Hematopoietic multipotent progenitor cell treated with erythropoietin and hydrocortisone succinate and interleukin-3 and kit ligand, for 6 days (in vitro differentiated cells): ENCODE measurements around the gene SRP68.

Source experiments
- DNase-seq: peaks from one replicate; pipeline ENCODE4 v3.0.0-alpha.2; 2015

Gene SRP68

DNA sequence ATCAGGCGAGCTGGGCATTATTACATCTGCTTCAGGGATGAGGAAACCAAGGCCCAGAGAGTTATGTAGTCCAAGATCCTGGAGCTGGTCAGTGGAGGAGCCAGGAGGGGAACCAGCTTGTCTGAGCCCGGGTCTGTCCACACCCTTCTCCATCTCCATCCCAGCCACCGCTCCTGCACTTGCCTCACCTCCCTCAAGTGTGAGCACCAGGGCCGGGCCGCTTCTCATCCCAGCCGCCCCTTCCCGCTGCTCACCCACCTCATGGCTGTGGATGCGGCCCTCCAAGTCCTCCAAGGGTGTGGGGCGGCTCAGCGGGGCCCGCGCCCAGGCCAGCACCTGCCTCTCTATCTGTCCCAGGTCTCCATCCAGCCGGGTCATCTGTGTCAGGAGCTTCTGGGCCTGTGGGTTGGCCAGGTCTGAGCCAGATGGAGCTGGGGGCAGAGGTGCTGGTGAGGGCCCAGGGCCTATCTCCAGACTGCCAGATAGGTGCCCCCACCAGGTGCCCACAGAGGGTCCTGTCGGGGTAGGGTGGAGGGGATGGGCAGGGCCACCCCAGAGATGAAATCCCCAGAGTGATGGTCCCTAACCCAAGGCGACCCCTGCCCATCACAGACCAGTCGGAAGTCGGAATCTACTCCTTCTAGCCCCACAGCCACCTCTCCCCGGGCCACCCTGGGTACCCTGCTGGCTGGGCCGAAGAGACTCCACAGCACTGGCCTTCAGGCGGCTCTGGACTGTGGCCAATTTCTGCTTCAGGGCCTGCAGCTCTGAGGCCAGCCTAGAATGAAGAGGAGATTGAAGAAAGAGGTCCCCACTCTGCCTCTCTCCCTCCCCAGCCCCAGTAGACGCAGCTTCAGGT, 54.6 kb downstream of the SRP68 start:
- no peak for DNase-seq

DNA sequence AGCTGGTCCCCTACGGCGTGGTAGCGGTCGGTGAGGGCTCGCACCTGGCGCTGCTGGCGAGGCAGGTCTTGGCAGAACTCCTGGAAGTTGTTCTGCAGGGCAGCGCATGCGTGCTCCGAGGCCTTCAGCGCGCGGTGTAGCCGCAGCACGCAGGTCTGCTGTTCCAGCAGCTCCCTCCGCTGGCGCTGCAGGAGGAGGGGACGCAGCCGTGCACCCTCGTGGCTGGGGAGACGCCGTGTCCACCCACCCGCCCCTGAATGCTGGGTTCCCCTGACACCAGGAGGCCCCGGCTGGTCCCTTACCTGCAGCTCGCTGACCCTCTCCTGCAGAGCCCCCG, 57.4 kb downstream of the SRP68 start:
- DNase-seq = no peak

DNA sequence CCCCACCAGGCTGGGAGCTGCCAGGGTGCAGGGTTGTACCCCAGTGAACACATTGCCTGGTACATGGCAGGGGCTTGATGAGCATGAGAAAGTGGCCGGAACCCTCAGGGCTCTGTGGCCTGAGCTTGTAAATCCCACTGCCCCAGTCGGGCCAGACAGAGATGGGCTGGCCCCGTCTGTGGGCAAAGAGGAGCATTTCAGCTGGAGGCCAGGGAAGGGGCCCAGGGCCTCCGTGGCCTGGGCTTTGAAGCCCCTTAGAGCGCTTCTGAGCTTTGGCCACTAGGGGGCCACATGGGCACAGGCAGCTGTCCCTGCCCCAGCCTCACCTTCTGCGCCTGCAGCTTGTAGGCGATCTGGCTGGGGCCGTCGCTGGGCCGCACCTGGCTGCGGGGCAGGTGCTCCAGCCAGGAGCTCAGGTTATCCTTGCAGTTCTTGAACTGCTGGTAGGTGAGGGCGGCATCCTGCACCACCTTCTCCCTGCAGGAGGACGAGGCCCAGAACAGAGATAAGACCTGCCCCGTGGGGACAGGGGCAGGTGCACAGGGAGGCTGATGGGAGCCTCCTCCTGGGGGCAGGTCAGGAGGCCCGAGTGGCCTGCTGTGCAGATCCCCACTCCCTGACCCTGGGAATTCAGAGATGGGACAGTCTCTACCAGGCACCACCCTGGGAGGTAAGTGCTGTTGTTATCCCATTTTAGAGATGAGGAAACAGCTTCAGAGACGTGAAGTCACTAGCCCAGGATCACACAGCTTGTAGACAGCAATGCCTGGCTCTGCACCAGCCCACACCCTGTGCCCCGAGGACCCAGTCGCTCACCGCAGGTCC, 58.0 kb downstream of the SRP68 start:
- DNase-seq = peak; percentile 90

DNA sequence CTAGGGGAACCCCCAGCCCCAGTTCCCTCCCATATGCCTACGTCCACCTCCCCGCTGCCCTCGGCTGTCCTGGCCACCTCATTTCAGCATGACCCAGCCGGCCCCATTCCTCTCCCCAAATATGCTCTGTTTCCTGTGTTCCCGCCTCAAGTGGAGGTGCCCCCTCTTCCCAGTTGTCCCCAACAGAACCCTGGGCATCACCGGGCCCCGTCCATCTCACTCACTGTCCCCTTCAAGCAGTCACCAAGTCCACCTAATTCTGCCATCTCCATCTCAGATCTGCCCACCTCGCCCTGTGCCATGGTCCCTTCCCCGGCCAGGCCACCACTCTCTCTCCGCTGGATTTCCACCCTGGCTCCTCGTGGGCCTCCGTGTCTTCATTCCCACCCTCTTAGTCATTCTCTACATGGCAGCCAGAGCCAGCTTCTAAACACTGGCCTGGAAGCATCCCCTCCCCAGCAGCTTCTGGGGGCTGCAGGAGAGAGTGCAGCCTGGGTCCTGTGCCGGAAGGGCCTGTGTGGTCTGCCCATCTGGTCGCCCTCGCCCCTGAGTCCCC, 58.9 kb downstream of the SRP68 start:
- DNase-seq = no peak

DNA sequence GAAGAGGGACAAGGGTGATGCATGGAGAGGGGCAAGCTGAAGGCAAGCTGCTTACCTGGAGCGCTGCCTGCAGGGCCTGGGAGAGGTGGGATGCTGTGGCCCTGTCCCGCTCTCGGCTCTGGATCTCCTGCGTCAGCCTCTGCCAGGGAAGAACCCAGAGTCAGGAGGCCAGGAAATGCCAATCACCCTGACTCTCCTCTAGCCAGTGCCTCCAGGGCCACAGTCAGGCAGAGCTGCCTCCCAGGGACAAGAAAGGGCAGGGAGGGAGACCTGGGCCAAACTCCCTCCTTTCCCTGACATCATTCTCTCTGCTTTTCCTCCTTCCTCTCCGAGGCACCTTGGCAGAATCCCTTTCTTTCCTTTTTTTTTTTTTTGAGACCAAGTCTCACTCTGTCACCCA, 60.4 kb downstream of the SRP68 start:
- DNase-seq = no peak

DNA sequence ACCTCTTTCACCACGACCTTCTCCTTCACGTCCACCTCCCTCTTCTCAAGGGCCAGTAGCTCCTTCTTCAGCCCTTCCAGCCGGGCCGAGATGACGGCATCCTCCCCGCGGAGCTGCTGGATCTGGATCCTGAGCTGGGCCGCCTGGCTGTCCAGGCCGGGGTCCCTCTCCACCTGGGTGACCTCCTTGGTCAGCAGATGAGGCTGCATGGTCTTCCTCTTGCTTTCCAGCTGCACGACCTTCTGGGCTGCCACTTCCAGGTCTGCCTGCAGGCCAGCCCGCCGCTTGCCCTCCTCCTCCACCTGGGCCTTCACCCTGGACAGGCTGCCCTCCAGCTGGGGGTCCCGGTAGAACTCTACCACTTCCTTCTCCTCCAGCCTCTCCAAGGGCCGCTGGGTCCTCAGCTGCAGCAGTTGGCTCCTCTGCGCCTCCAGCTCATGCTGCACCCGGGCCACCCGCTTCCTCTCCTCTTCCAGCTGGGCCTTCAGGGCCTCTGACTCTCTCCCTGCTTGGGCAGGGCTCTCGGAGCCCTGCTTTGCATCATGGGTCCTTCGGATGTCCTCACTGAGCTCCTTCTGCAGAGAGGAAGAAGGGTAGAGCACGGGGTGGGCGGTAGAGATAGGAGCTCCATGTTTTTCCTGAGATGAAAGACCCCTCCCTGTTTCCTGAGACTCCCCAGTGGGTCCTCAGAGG, 62.2 kb downstream of the SRP68 start:
- DNase-seq = no peak

DNA sequence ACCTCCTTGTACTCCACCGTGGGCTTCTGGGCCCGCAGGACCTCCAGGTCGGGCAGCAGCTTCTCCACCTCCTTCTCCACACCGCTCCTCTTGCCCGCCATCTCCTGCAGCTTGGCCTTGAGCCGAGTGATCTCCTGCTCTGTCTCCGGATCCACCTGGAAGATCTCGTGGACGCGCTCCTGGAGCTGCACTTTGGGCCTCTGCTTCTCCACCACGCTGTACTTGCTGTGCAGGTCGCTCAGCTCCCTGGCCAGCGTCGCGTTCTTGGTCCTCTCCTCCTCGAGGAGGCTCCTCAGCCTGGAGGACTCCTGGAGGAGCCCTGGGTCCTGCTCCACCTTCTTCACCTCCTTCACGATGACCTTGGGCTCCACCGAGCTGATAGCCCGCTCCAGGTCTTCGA, 62.9 kb downstream of the SRP68 start:
- no peak for DNase-seq

DNA sequence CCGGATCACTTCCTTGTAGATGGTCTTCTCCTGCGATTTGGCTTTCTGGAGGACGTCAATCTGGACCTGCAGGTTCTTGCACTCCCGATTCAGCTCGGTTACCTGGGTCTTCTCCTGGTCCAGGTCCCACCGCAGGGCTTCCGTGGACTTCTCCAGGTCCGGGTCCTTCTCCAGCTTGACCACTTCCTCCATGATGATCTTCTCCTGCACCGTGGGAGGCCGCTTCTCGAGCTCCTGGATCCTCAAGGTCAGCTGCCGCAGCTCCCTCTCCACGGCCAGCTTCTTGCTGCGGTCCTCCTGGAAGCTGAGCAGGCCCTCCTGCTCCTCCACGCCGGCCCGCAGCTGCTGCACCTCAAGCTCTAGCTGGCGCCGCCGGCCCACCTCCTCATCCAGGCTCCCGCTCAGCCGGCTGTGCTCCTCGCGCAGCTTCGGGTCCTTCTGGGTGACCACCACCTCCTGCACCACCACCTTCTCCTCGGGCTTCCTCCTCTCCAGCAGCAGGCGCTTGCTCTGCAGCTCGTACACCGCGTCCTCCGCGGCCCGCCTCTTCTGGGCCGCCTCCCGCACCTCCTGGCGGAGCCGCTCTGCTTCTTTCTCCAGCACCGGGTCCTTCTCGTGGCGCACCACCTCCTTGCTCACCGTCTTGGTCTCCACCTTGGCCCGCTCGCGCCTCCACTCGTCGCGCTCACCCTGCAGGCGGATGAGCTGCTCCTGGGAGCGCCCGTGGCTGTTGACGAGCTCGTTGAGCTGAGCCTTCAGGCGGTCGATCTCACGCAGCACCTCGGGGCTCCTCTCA, 63.5 kb downstream of the SRP68 start:
- DNase-seq = no peak

DNA sequence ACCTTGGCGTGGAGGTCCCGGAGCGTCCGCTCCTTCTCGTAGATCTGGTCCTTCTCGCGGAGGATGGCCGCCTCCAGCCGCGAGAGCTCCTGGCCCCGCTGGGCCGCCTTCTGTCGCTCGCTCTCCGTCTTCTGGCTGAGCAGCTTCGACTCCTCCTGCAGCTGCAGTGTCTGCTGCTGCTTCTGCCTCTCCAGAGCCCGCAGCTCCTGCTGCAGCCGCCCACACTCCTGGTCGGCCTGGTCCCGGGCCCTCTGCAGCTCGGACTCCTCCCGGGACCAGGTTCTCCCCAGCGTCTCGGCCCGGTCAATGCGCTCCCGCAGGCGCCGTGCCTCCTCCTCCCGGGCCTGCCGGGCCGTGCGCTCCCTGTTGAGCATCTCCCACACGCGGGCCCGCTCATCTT, 64.1 kb downstream of the SRP68 start:
- DNase-seq = no peak

DNA sequence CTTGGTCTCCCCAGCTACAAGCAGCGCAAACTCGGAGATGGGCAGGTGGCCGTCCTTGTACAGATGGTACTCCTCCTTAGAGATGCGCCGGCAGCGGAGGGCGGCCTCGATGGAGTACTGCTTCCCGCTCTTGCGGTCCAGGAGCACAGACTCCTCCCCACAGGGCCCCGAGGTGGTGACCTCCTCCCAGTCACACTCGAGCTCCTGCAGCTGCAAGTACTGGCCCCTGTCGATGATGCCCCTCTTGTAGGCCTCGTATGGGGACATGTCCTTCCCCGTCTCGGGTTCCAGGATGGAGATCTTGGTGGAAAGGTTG, 64.5 kb downstream of the SRP68 start:
- no peak for DNase-seq

DNA sequence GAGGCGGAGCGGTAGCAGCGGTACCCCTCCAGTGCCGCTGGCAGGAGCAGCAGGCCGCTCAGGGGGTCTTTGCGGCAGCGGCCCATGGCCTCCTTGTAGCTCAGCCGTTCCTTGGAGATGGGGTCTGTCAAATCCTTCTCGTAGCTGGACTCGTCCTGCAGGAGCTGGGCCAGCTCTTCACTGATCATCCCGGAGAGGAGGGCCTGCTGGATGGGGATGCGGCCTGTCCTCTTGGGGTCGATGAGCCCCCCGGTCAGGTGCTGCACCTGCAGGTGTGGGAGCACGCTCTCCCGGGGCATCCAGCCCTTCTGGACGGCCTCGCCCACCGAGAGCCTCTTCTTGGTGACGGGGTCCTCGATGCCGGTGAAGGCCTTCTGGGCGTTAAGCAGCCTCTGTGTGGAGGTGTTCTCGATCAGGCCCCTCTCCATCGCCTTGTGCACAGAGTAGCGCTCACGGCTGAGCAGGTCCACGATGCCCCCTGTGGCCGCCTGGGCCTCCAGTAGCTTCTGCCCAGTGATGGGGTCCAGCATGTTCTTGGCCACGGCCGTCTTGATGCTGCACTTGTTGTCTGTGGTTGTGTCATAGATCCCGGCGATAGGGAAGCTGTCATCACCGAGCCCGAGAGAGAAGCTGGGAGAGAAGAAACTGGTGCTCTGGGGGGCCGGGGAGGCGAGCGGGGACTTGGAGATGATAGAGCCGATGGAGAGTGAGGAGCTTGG, 65.0 kb downstream of the SRP68 start:
- DNase-seq = no peak

DNA sequence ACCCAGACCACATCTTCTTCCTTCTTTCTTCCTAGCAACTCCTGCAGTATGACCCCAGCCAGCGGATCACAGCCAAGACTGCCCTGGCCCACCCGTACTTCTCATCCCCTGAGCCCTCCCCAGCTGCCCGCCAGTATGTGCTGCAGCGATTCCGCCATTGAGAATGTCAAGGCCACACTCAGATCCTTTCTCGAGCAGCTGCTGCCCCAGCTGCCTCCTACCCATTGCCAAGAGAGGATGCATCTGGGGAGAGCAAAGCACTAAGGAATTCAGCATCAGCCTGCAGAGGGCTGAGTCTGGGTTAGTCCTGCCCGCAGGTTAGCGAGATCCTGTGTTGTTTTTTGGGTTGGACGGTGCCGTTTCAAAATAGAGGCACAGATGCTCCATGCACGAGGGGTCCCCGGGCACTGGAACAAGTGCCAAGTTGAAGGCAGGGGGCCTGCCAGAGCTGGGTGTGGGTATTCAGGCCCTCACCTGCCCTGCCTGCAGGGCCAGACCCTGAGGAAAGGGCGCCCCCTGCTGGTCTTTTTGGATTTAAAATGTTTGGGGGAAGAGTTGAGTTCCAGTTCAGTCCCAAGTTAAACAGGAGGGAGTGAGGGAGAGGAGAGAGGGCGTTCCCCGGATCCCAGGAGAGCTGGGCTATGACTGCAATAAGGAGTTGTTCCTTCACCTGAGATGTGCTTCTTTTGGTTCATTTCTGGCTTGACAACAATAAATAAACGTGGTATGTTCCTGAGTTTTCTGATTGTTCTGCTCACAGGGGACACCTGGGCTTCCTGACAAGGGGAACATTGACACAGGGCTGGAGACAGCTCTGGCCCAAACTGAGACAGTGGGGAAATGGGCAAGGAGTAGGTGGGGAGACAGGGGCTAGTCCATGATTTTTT, 66.8 kb downstream of the SRP68 start:
- peak; percentile 88 for DNase-seq

DNA sequence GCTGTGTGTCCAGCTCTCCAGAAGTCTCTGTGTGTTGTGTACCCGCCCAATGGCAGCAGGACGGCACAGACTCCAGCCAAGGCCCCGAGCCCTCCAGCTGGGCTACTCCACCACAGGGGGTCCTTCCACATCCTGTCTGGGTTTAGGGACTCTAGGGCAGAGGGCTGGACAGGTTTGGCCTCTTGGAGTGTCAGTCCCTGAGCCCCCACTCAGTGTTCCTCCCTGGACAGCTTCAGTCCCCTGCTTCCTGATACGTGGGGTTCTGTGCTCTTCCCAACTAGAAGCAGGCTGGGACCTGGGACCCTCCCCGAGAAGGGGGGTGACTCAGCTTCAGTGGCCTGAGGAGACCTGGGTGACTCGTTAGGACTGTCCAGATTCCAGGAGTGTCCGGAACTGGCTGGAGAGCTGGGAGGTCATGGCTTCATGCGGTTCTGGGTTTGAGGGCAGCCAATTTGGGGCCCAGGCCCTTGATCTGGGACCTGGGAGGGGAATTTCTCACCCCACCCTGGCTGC, 67.5 kb downstream of the SRP68 start:
- DNase-seq = no peak

DNA sequence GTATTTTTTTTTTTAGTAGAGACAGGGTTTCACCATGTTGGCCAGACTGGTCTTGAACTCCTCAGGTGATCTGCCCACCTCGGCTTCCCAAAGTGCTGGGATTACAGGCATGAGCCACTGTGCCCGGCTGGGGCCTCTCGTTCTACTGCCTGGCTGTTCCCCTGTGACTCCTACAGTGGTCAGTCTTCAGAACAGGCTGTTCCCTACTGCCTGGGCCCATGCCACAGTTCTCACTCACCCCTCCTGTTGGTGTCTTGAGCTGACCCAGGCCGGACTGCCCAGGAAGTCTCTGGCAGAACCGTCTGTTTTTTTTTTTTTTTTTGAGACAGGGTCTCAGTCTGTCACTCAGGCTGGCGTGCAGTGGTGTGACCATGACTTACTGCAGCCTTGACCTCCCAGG, 68.4 kb downstream of the SRP68 start:
- DNase-seq = no peak

DNA sequence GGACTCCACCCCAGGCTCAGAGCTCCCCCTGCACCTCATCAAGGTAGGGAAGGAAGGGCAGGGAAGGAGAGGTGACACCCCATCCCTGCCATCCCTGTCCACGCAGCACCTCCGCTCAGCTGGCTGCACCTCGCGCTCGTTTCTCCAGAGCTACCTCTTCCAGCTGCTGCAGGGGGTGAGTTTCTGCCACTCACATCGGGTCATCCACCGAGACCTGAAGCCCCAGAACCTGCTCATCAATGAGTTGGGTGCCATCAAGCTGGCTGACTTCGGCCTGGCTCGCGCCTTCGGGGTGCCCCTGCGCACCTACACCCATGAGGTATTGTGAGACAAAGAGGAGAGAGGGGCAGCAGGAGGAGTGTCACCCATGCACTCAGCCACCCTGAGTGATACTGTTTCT, 70.2 kb downstream of the SRP68 start:
- DNase-seq = no peak

DNA sequence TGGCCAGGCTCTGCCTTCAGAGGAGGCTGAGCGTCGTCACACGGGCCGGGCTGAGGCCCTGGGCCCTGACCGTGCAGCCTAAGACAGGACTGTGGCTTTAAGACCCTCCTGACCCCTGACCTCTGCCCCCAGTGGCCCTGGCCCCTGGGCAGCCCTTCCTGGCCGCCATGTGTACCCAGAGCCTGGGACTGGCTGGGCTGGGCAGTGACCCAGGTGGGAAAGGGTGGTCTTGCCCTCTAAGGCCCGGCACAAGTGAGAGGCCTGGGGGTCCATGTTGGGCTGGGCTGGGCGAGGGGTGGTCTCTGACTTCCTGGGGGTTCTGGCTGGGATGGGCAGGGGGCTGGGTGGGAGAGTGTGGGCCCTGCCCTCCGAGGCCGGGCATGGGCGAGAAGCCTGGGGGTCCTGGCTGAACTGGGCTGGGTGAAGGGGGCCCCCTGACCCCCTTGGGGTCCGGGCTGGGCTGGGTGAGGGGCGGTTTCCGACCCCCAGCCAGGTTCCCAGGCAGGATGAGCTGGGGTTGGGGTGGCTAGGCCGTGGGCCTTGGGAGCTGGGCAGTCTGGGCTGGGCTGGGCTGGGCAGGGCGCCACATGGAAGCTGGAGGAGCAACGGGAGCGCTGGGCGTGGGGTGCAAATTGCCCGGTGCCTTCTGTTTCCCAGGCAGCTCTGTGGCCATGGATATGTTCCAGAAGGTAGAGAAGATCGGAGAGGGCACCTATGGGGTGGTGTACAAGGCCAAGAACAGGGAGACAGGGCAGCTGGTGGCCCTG, 71.4 kb downstream of the SRP68 start, which contains the start of gene CDK3:
Gene CDK3, plus strand, starts transcription at position 101 of the 767 bp plus-strand sequence. Its CDS starts 571 bp downstream, at position 672.
- DNase-seq = no peak

DNA sequence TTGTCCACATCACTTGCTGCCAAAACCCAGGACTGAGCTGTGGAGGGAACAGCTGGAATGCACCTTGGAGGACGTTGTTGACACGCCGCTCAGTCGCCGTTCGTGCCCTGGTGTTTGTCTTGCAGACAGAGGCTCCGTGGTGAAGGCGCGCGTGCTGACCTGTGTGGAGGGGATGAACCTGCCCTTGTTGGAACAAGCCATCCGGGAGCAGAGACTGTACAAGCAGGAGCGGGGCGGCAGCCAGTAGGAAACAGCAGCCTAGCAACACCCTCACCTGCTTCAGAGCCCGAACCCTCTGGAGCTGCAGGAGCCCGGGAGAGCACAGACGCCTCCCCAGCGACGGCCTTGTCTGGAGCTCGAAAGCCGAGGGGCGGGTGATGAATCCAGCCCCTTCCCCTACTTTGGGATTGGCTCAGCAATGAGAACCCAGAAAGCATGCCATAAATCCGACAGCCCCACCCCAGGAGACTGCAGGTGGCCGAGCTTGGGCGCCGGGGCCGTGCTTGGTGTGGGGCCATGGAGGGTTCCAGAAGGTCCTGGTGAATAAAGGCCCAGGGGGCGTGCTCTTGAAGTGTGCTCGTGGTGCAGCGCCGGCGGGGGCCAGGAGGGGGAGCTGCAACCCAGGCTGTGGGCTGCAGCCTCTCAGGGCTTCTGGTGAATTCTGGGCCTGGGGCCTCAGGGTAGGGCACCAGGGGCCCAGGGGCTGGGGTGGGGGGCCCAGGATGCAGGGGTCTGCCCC, 72.1 kb downstream of the SRP68 start:
- DNase-seq = peak; percentile 78

DNA sequence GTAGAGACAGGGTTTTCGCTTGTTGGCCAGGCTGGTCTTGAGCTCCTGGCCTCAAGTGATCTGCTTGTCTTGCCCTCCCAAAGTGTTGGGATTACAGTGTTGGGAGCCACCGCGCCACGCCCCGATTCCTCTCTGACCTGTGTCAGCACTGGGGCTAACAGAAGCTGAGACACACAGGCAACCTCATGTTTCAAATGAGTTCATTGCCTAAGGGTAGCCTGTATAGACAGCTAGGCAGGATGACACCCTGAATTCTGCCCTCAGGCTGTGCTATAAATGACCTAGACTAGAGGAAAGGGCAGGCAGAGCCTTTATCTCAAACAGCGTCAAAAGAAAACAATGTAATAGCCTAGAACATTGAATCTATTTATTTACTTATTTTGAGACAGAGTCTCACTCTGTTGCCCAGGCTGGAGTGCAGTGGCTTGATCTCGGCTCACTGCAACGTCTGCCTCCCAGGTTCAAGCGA, 74.0 kb downstream of the SRP68 start:
- no peak for DNase-seq
